GM18526 (cell line): ENCODE results near the gene SNRPA.

ENCODE experiments used
- POLR2A ChIP-seq: IDR thresholded peaks from 3 replicates; pipeline ENCODE4 v1.6.1; 2011; ENCODE audit not compliant: insufficient read length; ENCODE audit errors: extremely low read depth

SNRPA gene

DNA sequence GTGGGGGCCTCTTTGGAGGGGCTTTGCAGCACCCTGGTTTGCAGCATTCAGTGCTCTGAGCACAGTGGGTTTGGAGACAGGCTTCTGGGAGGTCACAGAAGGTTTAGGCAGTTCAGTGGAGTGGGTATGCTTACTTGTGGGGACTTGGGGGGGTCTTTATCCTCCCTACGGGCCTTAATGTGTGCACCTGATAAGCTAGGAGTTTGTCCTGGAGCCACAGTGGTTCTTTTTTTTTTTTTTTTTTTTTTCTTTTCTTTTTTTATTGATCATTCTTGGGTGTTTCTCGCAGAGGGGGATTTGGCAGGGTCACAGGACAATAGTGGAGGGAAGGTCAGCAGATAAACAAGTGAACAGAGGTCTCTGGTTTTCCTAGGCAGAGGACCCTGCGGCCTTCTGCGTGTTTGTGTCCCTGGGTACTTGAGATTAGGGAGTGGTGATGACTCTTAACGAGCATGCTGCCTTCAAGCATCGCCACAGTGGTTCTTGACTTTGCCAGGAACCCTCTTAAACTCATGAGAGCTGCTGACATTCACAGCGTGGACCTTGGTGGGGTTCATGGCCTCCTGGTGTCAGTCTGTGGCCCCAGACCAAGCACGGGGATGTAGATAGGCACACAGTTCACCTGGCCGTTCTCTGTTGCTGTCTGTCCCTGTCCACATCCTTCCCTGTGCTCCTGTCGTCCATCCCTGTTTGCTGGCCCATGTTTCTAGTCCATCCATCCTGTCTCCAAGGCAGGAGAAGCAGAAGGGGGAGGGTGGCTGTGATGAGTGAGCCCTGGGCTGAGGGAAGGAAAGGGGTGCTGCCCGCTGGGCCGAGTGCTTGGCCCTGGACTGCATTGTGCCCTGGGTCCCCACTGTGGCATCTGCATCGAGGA is 50.7 kb downstream of the SNRPA start:
- no peak for TF ChIP-seq POLR2A

- no peak for TF ChIP-seq POLR2A
Observed at GRCh38 chr19:40802300-40803169, 51.5 kb downstream of the SNRPA start.

DNA sequence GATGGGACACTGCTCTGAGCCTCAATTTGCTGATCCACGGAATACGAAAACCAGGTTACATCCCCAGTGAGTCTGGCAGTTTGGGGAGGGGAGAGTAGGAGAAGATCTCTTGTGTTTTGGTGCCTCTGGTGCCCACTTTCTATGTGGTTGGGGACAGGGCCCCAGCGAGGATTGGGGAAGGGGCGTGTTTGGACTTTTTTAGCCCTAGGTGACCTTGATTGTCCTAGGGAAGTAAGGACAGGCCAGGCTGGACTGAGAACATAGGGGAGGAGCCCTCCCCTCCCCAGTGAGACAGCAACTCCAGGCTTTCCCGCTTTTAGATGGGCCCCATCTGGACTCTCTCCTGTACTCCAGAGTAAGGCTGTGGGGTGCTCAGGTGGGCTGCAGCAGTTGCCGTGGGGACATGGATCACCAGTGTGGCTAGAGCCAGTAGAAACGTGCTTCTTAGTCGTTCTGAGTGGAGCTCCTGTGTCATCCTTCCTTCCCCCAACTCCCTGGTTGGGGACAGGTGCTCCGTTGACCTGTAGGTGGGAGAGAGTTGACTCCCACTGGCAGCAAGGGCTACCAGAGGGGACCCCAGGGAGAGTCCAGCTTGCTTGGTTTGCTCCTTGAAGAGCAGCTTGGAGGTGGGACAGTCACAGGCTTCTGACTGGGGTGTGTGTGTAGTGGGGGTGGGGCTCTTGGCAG is 52.3 kb downstream of the SNRPA start:
- TF ChIP-seq POLR2A = no peak

- peak; percentile 3 for TF ChIP-seq POLR2A
Observed at GRCh38 chr19:40803857-40804782, 53.1 kb downstream of the SNRPA start.

DNA sequence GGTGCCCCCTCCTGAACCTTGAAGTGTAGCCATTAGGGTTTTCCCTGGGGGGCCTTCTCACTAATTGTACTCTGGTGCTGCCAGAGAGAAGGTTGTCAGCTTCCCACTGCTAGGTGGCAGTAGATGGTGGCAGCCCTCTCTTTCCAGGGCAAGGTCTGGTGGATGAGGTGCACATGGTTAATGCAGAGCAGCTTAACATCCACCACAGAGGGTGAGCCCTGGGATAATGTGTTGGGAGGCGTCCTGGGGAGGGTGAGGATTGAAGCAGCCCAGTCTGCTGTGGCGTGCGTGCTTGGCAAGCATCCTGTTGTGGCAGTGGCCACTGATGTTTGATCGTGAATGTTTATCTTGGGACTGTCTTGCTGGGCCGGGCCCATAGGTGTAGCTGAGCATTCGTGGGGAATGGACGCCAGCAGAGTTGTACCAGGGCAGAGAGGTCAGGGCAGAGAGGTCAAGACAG is 53.8 kb downstream of the SNRPA start:
- TF ChIP-seq POLR2A = no peak

GRCh38 chr19:40805258-40805868 is 54.4 kb downstream of the SNRPA start:
- TF ChIP-seq POLR2A = no peak

DNA sequence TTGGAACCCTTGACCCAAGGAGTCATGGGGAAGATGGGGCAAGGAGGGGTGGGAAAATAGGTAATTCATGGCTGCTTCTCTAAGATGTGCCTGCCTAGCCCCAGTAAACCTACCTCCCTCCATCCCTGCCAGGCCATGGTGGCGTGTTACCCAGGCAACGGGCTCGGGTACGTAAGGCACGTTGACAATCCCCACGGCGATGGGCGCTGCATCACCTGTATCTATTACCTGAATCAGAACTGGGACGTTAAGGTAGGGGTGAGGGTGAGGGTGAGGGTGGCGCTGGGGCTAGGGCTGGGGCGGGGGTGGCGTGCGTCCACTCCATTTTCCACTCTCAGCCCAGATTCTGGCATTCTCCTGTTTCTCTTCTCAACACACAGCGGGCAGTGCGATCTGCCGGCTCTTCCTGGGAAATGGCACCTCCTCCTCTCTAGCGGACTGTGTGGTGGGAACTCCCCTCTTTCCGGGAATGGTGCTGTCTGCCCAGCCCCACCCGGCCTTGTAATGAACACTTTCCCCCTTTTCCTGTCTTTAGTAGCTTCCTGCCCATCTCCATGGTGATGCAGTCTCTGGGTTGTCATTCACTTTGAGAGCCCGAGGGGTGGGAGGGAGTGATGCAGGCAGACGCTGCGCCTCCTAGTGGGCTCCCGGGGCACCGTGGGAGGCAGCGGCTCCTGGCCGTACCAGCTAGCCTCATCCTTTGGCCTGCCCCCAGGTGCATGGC is 55.6 kb downstream of the SNRPA start:
- TF ChIP-seq POLR2A = no peak

DNA sequence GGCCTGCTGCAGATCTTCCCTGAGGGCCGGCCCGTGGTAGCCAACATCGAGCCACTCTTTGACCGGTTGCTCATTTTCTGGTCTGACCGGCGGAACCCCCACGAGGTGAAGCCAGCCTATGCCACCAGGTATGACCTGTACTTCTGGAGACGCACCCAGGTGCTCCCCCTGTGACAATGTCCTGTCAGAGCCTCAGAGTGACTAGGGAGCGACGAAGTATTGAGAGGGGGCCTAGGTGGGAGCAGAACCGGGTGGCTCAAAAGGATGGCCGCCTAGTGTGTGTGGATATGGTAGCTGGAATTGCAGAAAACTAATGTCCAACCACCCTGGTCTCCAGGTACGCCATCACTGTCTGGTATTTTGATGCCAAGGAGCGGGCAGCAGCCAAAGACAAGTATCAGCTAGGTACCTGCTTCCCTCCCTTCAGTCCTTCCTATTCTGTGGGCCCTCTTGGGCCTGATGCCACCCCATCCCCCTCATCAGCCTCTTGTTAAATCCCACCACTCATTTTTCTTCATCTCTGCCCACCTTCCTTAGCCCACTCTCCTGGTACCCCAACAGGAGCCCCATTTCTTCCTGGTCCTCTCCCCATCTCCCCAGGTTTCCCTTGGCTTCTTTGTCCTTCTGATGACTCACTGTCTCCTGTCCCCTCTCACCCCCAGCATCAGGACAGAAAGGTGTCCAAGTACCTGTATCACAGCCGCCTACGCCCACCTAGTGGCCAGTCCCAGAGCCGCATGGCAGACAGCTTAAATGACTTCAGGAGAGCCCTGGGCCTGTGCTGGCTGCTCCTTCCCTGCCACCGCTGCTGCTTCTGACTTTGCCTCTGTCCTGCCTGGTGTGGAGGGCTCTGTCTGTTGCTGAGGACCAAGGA is 56.4 kb downstream of the SNRPA start:
- TF ChIP-seq POLR2A = no peak

GRCh38 chr19:40808021-40808325 is 57.0 kb downstream of the SNRPA start:
- no peak for TF ChIP-seq POLR2A

DNA sequence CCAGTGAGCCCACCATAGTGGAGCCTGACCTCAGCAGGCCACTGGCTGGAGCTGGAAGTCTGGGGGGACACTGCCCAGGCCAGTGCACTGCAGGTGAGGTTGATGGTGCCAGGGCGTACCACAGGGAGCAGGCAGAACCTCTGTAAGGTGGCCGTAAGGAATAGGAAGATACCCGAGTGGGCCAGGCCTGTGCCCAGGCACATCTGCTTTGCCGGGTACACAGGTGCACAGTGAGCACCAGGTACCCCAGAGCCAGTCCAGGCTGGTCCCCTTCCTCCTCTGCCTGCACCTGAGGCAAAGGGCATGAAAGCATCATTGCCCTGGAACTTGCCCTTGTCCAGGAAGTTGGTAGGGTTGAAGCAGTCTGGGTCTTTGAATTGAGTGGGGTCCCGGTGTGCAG is 57.5 kb downstream of the SNRPA start:
- no peak for TF ChIP-seq POLR2A

DNA sequence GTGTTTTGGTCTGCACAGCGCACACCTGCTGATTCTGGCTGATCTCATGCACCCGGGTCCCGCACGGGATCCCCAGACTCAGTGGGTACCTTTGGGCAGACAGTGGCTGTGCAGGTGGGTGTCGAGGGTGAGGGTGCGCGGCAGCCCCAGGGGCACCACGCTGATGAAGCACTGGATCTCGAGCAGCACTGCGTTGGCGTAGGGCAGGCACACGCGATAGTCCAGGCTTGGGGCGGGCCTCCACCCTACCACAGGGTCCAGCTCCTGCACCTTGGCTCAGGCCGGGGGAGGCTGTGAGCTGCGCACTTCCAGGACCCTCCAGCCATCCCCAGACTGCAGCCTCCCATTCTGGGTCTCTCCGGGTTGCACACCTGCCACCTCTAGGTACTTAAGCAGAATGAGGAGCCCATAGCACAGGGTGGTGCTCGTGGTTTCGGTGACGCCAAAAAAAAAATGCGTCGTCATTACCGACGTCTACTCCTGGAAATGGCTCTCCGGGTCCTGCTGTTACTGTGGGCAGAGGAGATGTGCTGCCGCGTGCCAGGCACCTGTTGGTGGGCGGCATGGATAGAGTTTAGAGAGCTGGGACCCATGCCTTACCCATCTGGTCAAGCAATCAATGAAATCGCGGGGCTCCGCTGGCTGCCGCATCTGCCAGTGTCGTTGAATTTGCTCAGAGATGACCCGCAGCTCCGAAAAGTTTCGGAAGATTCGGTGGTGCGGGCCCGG is 58.5 kb downstream of the SNRPA start:
- TF ChIP-seq POLR2A = peak; percentile 5

DNA sequence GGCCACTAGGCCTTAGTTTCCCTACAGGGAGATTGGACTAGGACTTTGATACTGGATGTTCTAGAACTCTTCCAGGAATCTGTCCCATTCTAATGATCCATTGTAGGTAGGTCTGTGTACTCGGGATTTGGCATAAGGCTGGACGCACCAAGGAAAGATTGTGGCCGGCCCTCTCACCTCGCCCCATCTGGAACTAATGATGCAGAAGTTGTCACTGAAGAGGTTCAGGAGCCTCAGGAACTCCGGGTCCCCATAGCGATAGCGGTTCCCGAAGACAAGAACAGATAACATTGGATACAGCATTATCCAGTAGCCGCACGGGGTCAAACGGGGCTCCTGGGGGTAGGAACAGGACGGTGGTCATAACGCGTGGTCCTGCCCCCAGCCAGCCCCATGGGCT is 59.2 kb downstream of the SNRPA start:
- TF ChIP-seq POLR2A = no peak
